A549 (cell line): ENCODE measurements around the gene HIKESHI. TPM values are rescaled to one million over a fixed set of nuclear protein-coding genes. Genes with fewer than 3 reads are reported as not detected.
A peak's percentile ranks its signal among the peaks of the same experiment; 100 is the strongest.

Experiments used
- ATAC-seq, 2 experiments: fragments of 200-7000 bp in 1 of 2; fragments of >200 bp in 1 of 2; cut with Nextera tagmentation in 1 of 2; cut with Tn5 transposase in 1 of 2; 3 replicates each; pipeline versions ENCODE4 v1.8.0 to v1.9.1; 2018 to 2020; ENCODE audit warnings: mild to moderate bottlenecking in 1 of 2, moderate library complexity in 1 of 2
- CTCF ChIA-PET: fragments of 300-600 bp; sonication (Branson Sonifier 250); formaldehyde crosslinking; extraction: SDS; loops from one replicate; lab custom pipeline; 2021; ENCODE audit warnings: antibody characterized with exemption, inconsistent platforms; lab: Yijun Ruan, JAX
- POLR2A ChIA-PET: fragments of 350-600 bp; formaldehyde crosslinking; extraction: SDS; loops from one replicate; lab custom pipeline; 2021; ENCODE audit warnings: antibody characterized with exemption, inconsistent platforms; lab: Yijun Ruan, JAX
- DNase-seq, 2 experiments: peaks; one replicate each; pipeline versions ENCODE4 v3.0.0 to v3.0.0-alpha.2; 2011 to 2016; ENCODE audit warnings: low read depth in 1 of 2, low spot score in 1 of 2
- FAIRE-seq: peaks from 2 replicates; lab custom pipeline; 2011; peaks lifted over from hg19 to GRCh38; lab: Jason Lieb, UNC
- H3K27ac ChIP-seq, 2 experiments: fragments of >200 bp; sonication (Bioruptor Twin); formaldehyde crosslinking; 3 replicates each; pipeline ENCODE4 v1.5.1; 2016 to 2017
- H3K4me1 ChIP-seq: fragments of >200 bp; sonication (Bioruptor Twin); formaldehyde crosslinking; 3 replicates; pipeline ENCODE4 v1.6.1; 2016
- H3K4me2 ChIP-seq: fragments of >200 bp; sonication (Bioruptor Twin); formaldehyde crosslinking; 3 replicates; pipeline ENCODE4 v1.6.1; 2016
- H3K4me3 ChIP-seq: fragments of >200 bp; sonication (Bioruptor Twin); formaldehyde crosslinking; 3 replicates; pipeline ENCODE4 v1.5.1; 2016
- H3K9me3 ChIP-seq: fragments of >200 bp; sonication (Bioruptor Twin); formaldehyde crosslinking; 3 replicates; pipeline ENCODE4 v1.6.1; 2016
- BCL3 ChIP-seq: fragments of >200 bp; sonication (Bioruptor Twin); formaldehyde crosslinking; IDR thresholded peaks from 3 replicates; pipeline ENCODE4 v1.6.1; 2016
- BHLHE40 ChIP-seq: IDR thresholded peaks from 2 replicates; pipeline ENCODE4 v1.6.1; 2012; ENCODE audit warnings: low read depth, low read length, inconsistent platforms
- CHD2 ChIP-seq: fragments of 150-350 bp; IDR thresholded peaks from 2 replicates; pipeline ENCODE4 v1.6.1; 2014; ENCODE audit warnings: low read length; ENCODE audit not compliant: partially characterized antibody
- CHD4 ChIP-seq: fragments of 200-600 bp; sonication (generic); IDR thresholded peaks from 2 replicates; pipeline ENCODE4 v1.6.1; 2016; ENCODE audit warnings: antibody characterized with exemption, mild to moderate bottlenecking, borderline replicate concordance
- EHF ChIP-seq: fragments of 250-450 bp; sonication (Bioruptor Pico); IDR thresholded peaks from 2 replicates; pipeline ENCODE4 v1.5.0; 2020; ENCODE audit warnings: mild to moderate bottlenecking
- FOSL2 ChIP-seq, 2 experiments: fragments of 450-650 bp in 1 of 2; fragments of >200 bp in 1 of 2; sonication (Bioruptor Twin) in 1 of 2; formaldehyde crosslinking; IDR thresholded peaks; 2 replicates each; pipeline versions ENCODE4 v1.5.0 to v1.6.1; 2016 to 2020; ENCODE audit warnings: mild to moderate bottlenecking in 1 of 2, moderate library complexity in 1 of 2
- MAFK ChIP-seq: fragments of 450-650 bp; IDR thresholded peaks from 2 replicates; pipeline ENCODE4 v1.6.1; 2014; ENCODE audit not compliant: partially characterized antibody
- MAZ ChIP-seq: fragments of 150-350 bp; IDR thresholded peaks from 2 replicates; pipeline ENCODE4 v1.6.1; 2014; ENCODE audit warnings: antibody characterized with exemption, low read depth, low read length, borderline replicate concordance
- PBX3 ChIP-seq: IDR thresholded peaks from 2 replicates; pipeline ENCODE4 v1.6.1; 2012
- POLR2AphosphoS2 ChIP-seq: conservative IDR thresholded peaks from 2 replicates; pipeline ENCODE4 v1.6.1; 2012; ENCODE audit warnings: low read length, improper control_type of control experiment, inconsistent platforms
- RAD21 ChIP-seq, 2 experiments: fragments of >200 bp in 1 of 2; sonication (Bioruptor Twin) in 1 of 2; formaldehyde crosslinking in 1 of 2; IDR thresholded peaks in 1 of 2; conservative IDR thresholded peaks in 1 of 2; 2 replicates in 1 of 2; 3 replicates in 1 of 2; pipeline ENCODE4 v1.6.1; 2012 to 2018; ENCODE audit warnings: inconsistent platforms in 1 of 2
- RFX5 ChIP-seq: fragments of 450-650 bp; IDR thresholded peaks from 2 replicates; pipeline ENCODE4 v1.7.1; 2014; ENCODE audit warnings: antibody characterized with exemption, mild to moderate bottlenecking, moderate library complexity
- SMC3 ChIP-seq: fragments of >200 bp; sonication (Bioruptor Twin); formaldehyde crosslinking; IDR thresholded peaks from 3 replicates; pipeline ENCODE4 v1.6.1; 2018; ENCODE audit warnings: inconsistent platforms
- TP53 ChIP-seq: fragments of 250-450 bp; sonication (Bioruptor Pico); IDR thresholded peaks from 2 replicates; pipeline ENCODE4 v1.5.0; 2021; ENCODE audit warnings: mild to moderate bottlenecking, moderate library complexity
- ZC3H11A ChIP-seq: fragments of 450-650 bp; IDR thresholded peaks from 2 replicates; pipeline ENCODE4 v1.6.1; 2014; ENCODE audit warnings: antibody characterized with exemption, mild to moderate bottlenecking
- ZSCAN20 ChIP-seq: fragments of 250-450 bp; sonication (Bioruptor Pico); IDR thresholded peaks from 2 replicates; pipeline ENCODE4 v1.8.0; 2022; ENCODE audit warnings: mild to moderate bottlenecking, moderate library complexity
- WGBS: methylation state at CpG from one replicate; pipeline ENCODE4 v1.1.6; 2017; ENCODE audit errors: missing lambda C conversion rate; 5-methylcytosine and 5-hydroxymethylcytosine counted together
- polyA plus RNA-seq, 4 experiments: library from polyadenylated mRNA; depleted of rRNA in 3 of 4; stranded (reverse); fragments of >200 nt; fragmentation: RNase III in 1 of 4; extraction: RNeasy Plus Mini Kit Qiagen cat#74134 plus additional on column Dnase treatment in 1 of 4; gene quantifications; 2 replicates in 3 of 4; 3 replicates in 1 of 4; pipeline ENCODE4 v1.2.3, GENCODE V29; 2011 to 2017
- TF ChIP-seq, protein P1 (sequence below): fragments of >200 bp; sonication (Bioruptor Twin); formaldehyde crosslinking; IDR thresholded peaks from 3 replicates; pipeline ENCODE4 v1.5.1; 2016

The HIKESHI gene
- polyA plus RNA-seq, 2 of the 4 experiments (the other 2 are of a cell fraction) = 39.6 to 101 TPM

DNA sequence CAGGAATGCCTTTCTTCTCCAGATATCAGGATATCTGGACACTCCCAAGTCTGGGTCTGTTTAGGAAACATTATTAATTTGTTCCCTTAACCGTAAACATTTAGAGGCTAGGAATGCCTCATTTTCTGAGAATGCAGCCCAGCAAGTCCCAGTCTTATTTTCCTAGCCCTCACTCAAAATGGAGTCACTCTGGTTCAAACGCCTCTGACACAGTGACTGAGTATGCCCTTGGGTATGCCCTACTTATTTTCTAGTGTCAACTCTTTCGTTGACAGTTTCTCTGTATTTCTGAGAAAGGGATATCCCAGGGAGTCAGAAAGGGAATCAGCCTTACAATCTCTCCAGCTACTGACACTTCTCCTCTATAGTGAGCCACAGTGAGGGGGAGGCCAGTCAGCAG, 56.7 kb downstream of the HIKESHI start:
- Histone ChIP-seq H3K4me2 (no peak overlapping the region), H3K27ac (no peak overlapping the region), H3K9me3 (no peaks in the 10 kb centered on the region), H3K4me3 (no peak overlapping the region), H3K4me1 (no peaks in the 10 kb centered on the region)
- FAIRE-seq (no peak), DNase-seq (no peak), ATAC-seq (no peak)
- WGBS = 70% methylated on average over 3 of the region's 3 CpGs
- ChIA-PET POLR2A (interaction anchor here (0.6 kb wide), 1 partner anchor 504 kb away, joined by 3 read pairs; no protein-coding TSS in a partner anchor), CTCF (interaction anchor here (1.4 to 3.2 kb wide), 3 partner anchors 12 to 560 kb away, joined by 4 to 19 read pairs (median 4); no protein-coding TSS in a partner anchor)
- TF ChIP-seq BHLHE40 (no peak), BCL3 (no peak), FOSL2 (IDR thresholded peaks at IDR 0.05) (no peak), FOSL2 (CRISPR knock-in tag; IDR thresholded peaks at IDR 0.05) (no peak), ZC3H11A (no peak), MAFK (no peak), POLR2AphosphoS2 (no peak), TP53 (CRISPR knock-in tag) (no peak), RAD21 (conservative IDR thresholded peaks at IDR 0.05 in 1 of 2, IDR thresholded peaks at IDR 0.05 in 1 of 2) (no peak), PBX3 (no peak), RFX5 (no peak), CHD4 (no peak), EHF (CRISPR knock-in tag) (no peak), ZSCAN20 (CRISPR knock-in tag) (no peak), MAZ (no peak)
- TF ChIP-seq, protein P1, sequence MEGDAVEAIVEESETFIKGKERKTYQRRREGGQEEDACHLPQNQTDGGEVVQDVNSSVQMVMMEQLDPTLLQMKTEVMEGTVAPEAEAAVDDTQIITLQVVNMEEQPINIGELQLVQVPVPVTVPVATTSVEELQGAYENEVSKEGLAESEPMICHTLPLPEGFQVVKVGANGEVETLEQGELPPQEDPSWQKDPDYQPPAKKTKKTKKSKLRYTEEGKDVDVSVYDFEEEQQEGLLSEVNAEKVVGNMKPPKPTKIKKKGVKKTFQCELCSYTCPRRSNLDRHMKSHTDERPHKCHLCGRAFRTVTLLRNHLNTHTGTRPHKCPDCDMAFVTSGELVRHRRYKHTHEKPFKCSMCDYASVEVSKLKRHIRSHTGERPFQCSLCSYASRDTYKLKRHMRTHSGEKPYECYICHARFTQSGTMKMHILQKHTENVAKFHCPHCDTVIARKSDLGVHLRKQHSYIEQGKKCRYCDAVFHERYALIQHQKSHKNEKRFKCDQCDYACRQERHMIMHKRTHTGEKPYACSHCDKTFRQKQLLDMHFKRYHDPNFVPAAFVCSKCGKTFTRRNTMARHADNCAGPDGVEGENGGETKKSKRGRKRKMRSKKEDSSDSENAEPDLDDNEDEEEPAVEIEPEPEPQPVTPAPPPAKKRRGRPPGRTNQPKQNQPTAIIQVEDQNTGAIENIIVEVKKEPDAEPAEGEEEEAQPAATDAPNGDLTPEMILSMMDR = no peak

DNA sequence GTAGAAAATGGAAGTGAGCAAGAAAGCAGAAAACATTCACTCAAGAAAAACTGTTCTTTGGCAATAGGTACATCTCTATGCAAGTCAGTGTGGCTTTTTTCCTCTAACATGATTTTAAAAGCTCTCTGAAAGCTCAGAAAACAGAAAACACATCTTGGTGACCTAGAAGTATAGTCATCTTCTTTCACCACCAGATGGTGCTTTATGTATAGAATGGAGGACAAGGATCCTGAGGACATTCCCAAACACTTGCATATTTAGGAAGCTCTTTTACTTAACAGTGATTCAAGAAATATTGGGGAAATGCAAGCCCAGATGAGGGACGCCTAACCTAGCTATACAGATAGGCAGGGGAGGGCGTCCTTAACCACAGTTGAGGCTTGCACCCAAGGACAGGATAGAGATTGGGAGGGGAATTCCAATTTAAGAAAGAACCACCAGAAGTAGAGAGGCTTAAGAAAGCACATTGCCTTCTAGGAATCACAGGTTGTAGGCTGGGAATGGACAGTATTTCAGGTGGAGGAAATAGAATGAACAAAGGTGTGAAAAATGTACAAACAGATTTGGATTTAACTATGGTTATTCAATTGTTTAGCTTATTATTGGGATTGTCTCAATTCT, 58.8 kb downstream of the HIKESHI start:
- POLR2A ChIA-PET = no interaction called here
- peak; percentile 13 for FAIRE-seq

More for the DNA sequence above, 58.8 kb downstream of the HIKESHI start:
- DNase-seq = peak; percentile 41 to 61
- Histone ChIP-seq H3K9me3 (no peaks in the 10 kb centered on the region), H3K4me2 (no peak overlapping the region), H3K27ac (no peak overlapping the region), H3K4me3 (no peak overlapping the region), H3K4me1 (no peaks in the 10 kb centered on the region)
- TF ChIP-seq, protein P1 = peak; percentile 76
- TF ChIP-seq RAD21 (conservative IDR thresholded peaks at IDR 0.05 in 1 of 2, IDR thresholded peaks at IDR 0.05 in 1 of 2) (peak; percentile 74 to 87), CHD2 (no peak), SMC3 (peak; percentile 80)
- 5% methylated on average over 2 of the region's 2 CpGs for WGBS
- ATAC-seq = peak; percentile 88 to 91
- CTCF ChIA-PET = interaction anchor here (0.6 to 3.2 kb wide), 42 partner anchors 9 to 1107 kb away, joined by 3 to 19 read pairs (median 4); partner anchors contain the start of gene CCDC81
